ENCODE measurements around the gene LRRC7. TPM values are rescaled to one million over a fixed set of nuclear protein-coding genes. Genes with fewer than 3 reads are reported as not detected.

LRRC7 gene
- total and polyA plus RNA-seq, 11 donors: 0.25 to 4.1 (median 0.49) TPM; not detected in 1

- Histone ChIP-seq H3K9me3 (peaks cover 0 to 8% (median 0%) of the 10 kb centered on the region in 12 donors), H3K27me3 (no peaks in the 10 kb centered on the region), H3K27ac (no peak overlapping the region), H3K4me3 (no peak overlapping the region), H3K4me1 (no peaks in the 10 kb centered on the region), H3K36me3 (no peaks in the 10 kb centered on the region)
- intact Hi-C loops (cut with DNase I): no loop called here
- WGBS, 4 donors: 75 to 83% (median 81%) methylated on average over 1 of the region's 1 CpG
- no peak for TF ChIP-seq POLR2A (IDR thresholded peaks at IDR 0.05)
- TF ChIP-seq CTCF (IDR thresholded peaks at IDR 0.05): no peak
- no peak for DNase-seq
- no peak for ATAC-seq
Measured at GRCh38 chr1:70084314-70084915, 516.7 kb downstream of the LRRC7 start.

DNA sequence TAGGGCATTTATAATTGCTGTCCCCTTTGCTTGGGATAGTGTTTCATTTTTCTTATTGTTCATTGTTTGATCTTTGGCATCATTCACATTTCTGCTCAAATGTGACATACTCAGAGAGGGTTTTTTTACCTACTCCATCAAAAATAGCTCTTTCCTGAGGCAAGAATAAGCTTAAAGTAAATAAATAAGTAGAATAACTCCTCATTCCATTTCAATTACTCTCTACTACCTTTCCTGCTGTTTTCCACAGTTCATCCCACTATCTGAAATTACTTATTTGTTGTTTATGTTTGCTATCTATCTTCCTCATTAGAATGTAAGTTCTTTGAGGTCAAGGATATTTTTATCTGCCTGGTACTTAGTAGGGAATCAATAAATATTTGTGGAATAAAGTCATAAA is 517.8 kb downstream of the LRRC7 start:
- intact Hi-C loops (cut with DNase I): no loop called here
- TF ChIP-seq POLR2A (IDR thresholded peaks at IDR 0.05) (no peak), CTCF (IDR thresholded peaks at IDR 0.05) (no peak)
- no peak for DNase-seq
- no peaks in the 10 kb centered on the region for H3K27me3 ChIP-seq
- no peak for ATAC-seq
- H3K4me1 ChIP-seq: no peaks in the 10 kb centered on the region
- no peak overlapping the region for H3K27ac ChIP-seq
- H3K4me3 ChIP-seq: no peak overlapping the region
- H3K36me3 ChIP-seq: no peaks in the 10 kb centered on the region
- peaks cover 0 to 8% (median 0%) of the 10 kb centered on the region in 12 donors for H3K9me3 ChIP-seq

GRCh38 chr1:70086897-70087296 is 519.2 kb downstream of the LRRC7 start:
- no peak overlapping the region for H3K27ac ChIP-seq
- TF ChIP-seq POLR2A (IDR thresholded peaks at IDR 0.05) (no peak), CTCF (IDR thresholded peaks at IDR 0.05) (no peak)
- no peaks in the 10 kb centered on the region for H3K27me3 ChIP-seq
- no peak overlapping the region for H3K4me3 ChIP-seq
- no peaks in the 10 kb centered on the region for H3K36me3 ChIP-seq
- WGBS, 4 donors: 93 to 96% (median 94%) methylated on average over 1 of the region's 1 CpG
- peaks cover 0 to 8% (median 0%) of the 10 kb centered on the region in 12 donors for H3K9me3 ChIP-seq
- DNase-seq (no peak), ATAC-seq (no peak)
- no peaks in the 10 kb centered on the region for H3K4me1 ChIP-seq
- intact Hi-C loops (cut with DNase I): no loop called here

DNA sequence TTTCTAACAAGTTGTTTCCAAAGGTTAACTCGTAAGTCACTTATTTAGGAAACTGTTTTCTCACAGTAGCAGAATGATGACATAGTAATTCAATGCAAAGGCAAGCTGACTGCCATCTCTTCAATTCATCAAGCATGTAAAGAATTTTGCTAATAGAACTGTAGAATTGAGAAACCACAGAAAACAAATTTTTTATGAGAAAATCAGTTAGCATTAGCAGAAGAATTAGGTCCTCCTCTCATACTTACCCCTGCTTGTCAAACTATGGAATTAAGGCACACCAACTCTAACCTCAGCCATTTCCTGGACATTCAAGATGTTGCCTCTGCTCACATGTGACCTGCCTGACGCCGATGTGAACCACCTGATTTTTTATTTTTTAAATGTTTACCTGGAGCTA is 522.4 kb downstream of the LRRC7 start:
- 80 to 90% (median 84%) methylated on average over 3 of the region's 3 CpGs for WGBS, 4 donors
- H3K4me3 ChIP-seq: no peak overlapping the region
- H3K27me3 ChIP-seq: no peaks in the 10 kb centered on the region
- no peaks in the 10 kb centered on the region for H3K4me1 ChIP-seq
- TF ChIP-seq POLR2A (IDR thresholded peaks at IDR 0.05) (no peak), CTCF (IDR thresholded peaks at IDR 0.05) (no peak)
- intact Hi-C loops (cut with DNase I): no loop called here
- DNase-seq: no peak
- no peak overlapping the region for H3K27ac ChIP-seq
- H3K36me3 ChIP-seq: no peaks in the 10 kb centered on the region
- ATAC-seq: no peak
- no peaks in the 10 kb centered on the region for H3K9me3 ChIP-seq
